H1 (cell line): ENCODE data around the gene POC1B. TPM values are rescaled to one million over a fixed set of nuclear protein-coding genes. Genes with fewer than 3 reads are reported as not detected.

Experiments
- CTCF ChIA-PET: fragments of 300-600 bp; sonication (Branson Sonifier 250); formaldehyde crosslinking; loops from one replicate; lab custom pipeline; 2021; ENCODE audit not compliant: partially characterized antibody; lab: Charles Lee
- POLR2A ChIA-PET: fragments of 300-600 bp; sonication (Branson Sonifier 250); formaldehyde crosslinking; loops from one replicate; lab custom pipeline; 2021; ENCODE audit warnings: inconsistent platforms; ENCODE audit not compliant: partially characterized antibody; lab: Charles Lee
- DNase-seq, 2 experiments: peaks; one replicate each; pipeline versions ENCODE4 v3.0.0 to v3.0.0-alpha.2; 2010 to 2022; ENCODE audit warnings: low spot score in 2 of 2, low read depth in 1 of 2, mixed read lengths in 1 of 2
- FAIRE-seq: peaks from 2 replicates; lab custom pipeline; 2011; peaks lifted over from hg19 to GRCh38; lab: Jason Lieb, UNC
- H2AFZ ChIP-seq: 2 replicates; pipeline ENCODE4 v1.8.1; 2012; ENCODE audit warnings: low read length, inconsistent platforms
- H2AK5ac ChIP-seq: 2 replicates; pipeline ENCODE4 v1.6.1; 2013; ENCODE audit warnings: low read depth, low read length
- H2BK120ac ChIP-seq: replicated peaks from 2 replicates; pipeline ENCODE3; 2013; ENCODE audit warnings: low read depth, low read length, inconsistent platforms
- H2BK12ac ChIP-seq: 2 replicates; pipeline ENCODE4 v1.6.1; 2013; ENCODE audit warnings: low read depth, low read length
- H2BK15ac ChIP-seq: 2 replicates; pipeline ENCODE4 v1.6.1; 2013; ENCODE audit warnings: low read length
- H2BK20ac ChIP-seq: 2 replicates; pipeline ENCODE4 v1.6.1; 2013; ENCODE audit warnings: low read length
- H2BK5ac ChIP-seq: 2 replicates; pipeline ENCODE4 v1.6.1; 2013; ENCODE audit warnings: low read depth, low read length
- H3K14ac ChIP-seq: 2 replicates; pipeline ENCODE4 v1.6.1; 2013; ENCODE audit warnings: inconsistent platforms; ENCODE audit not compliant: insufficient read length
- H3K18ac ChIP-seq: 2 replicates; pipeline ENCODE4 v1.6.1; 2013; ENCODE audit warnings: low read length; ENCODE audit errors: extremely low read depth
- H3K23ac ChIP-seq: 2 replicates; pipeline ENCODE4 v1.6.1; 2013; ENCODE audit warnings: inconsistent platforms; ENCODE audit not compliant: insufficient read length
- H3K23me2 ChIP-seq: 2 replicates; pipeline ENCODE4 v1.6.1; 2013; ENCODE audit warnings: low read depth, low read length
- H3K27ac ChIP-seq: 2 replicates; pipeline ENCODE4 v1.6.1; 2011; ENCODE audit warnings: low read depth, low read length, inconsistent platforms
- H3K27me3 ChIP-seq, 4 experiments: replicated peaks in 1 of 4; 1 replicate in 1 of 4; 2 replicates in 3 of 4; pipeline versions ENCODE4 v1.6.1 to v1.8.1; 2011 to 2013; ENCODE audit warnings: low read length in 3 of 4, mild to moderate bottlenecking in 3 of 4, inconsistent platforms in 2 of 4, mixed read lengths in 2 of 4, moderate library complexity in 1 of 4; ENCODE audit not compliant: control insufficient read depth in 3 of 4, insufficient read depth in 3 of 4; ENCODE audit errors: extremely low read depth in 1 of 4
- H3K36me3 ChIP-seq, 4 experiments: 2 replicates each; pipeline versions ENCODE4 v1.6.1 to v1.8.1; 2011 to 2013; ENCODE audit warnings: mild to moderate bottlenecking in 4 of 4, low read length in 3 of 4, moderate library complexity in 2 of 4, control low read depth in 1 of 4, inconsistent platforms in 1 of 4; ENCODE audit not compliant: insufficient read depth in 4 of 4, control insufficient read depth in 2 of 4
- H3K4ac ChIP-seq: replicated peaks from 2 replicates; pipeline ENCODE3; 2013; ENCODE audit warnings: low read length, low read depth, mixed read lengths, inconsistent platforms; ENCODE audit not compliant: insufficient read length
- H3K4me1 ChIP-seq, 4 experiments: replicated peaks in 1 of 4; 1 replicate in 1 of 4; 2 replicates in 3 of 4; pipeline versions ENCODE4 v1.6.1 to v1.8.1; 2011 to 2013; ENCODE audit warnings: low read length in 3 of 4, inconsistent platforms in 2 of 4, mixed read lengths in 1 of 4; ENCODE audit not compliant: insufficient read depth in 4 of 4, control insufficient read depth in 3 of 4
- H3K4me2 ChIP-seq, 2 experiments: 2 replicates each; pipeline versions ENCODE4 v1.6.1 to v1.8.1; 2011 to 2013; ENCODE audit warnings: low read depth in 2 of 2, low read length in 2 of 2, control low read depth in 1 of 2, inconsistent platforms in 1 of 2, mild to moderate bottlenecking in 1 of 2; ENCODE audit not compliant: insufficient read depth in 1 of 2
- H3K4me3 ChIP-seq, 4 experiments: fragments of 200-600, 300-600 bp in 1 of 4; sonication (generic), shearing (Covaris generic), sonication (Bioruptor Twin) in 1 of 4; 2 replicates each; pipeline versions ENCODE4 v1.5.1 to v1.8.1; 2011 to 2016; ENCODE audit warnings: low read length in 4 of 4, low read depth in 3 of 4, control low read depth in 2 of 4, inconsistent platforms in 2 of 4, mild to moderate bottlenecking in 2 of 4, mixed read lengths in 1 of 4, moderate library complexity in 1 of 4; ENCODE audit not compliant: insufficient read depth in 2 of 4; ENCODE audit errors: extremely low read depth in 1 of 4
- H3K56ac ChIP-seq: replicated peaks from 2 replicates; pipeline ENCODE3; 2013; ENCODE audit warnings: low read depth, mild to moderate bottlenecking, mixed read lengths, low read length, inconsistent platforms; ENCODE audit not compliant: insufficient read length
- H3K79me1 ChIP-seq: 2 replicates; pipeline ENCODE4 v1.6.1; 2013; ENCODE audit warnings: low read depth, low read length, control low read depth
- H3K79me2 ChIP-seq, 2 experiments: 2 replicates each; pipeline versions ENCODE4 v1.6.1 to v1.8.1; 2012 to 2013; ENCODE audit warnings: low read length in 2 of 2, mild to moderate bottlenecking in 2 of 2, inconsistent platforms in 1 of 2; ENCODE audit not compliant: insufficient read depth in 2 of 2, control insufficient read depth in 1 of 2
- H3K9ac ChIP-seq, 4 experiments: replicated peaks in 1 of 4; 1 replicate in 1 of 4; 2 replicates in 3 of 4; pipeline versions ENCODE4 v1.6.1 to v1.8.1; 2011 to 2013; ENCODE audit warnings: low read depth in 3 of 4, low read length in 3 of 4, control low read depth in 2 of 4, mild to moderate bottlenecking in 2 of 4, moderate library complexity in 2 of 4, inconsistent platforms in 1 of 4; ENCODE audit errors: extremely low read depth in 1 of 4
- H3K9me3 ChIP-seq, 2 experiments: 2 replicates each; pipeline versions ENCODE4 v1.6.1 to v1.8.1; 2012 to 2013; ENCODE audit warnings: mild to moderate bottlenecking in 2 of 2, moderate library complexity in 2 of 2, control low read depth in 1 of 2, inconsistent platforms in 1 of 2, low read depth in 1 of 2, low read length in 1 of 2, mixed read lengths in 1 of 2; ENCODE audit not compliant: insufficient read depth in 2 of 2
- H4K20me1 ChIP-seq, 2 experiments: replicated peaks in 1 of 2; 2 replicates each; pipeline versions ENCODE3 to v1.8.1; 2011 to 2013; ENCODE audit warnings: inconsistent platforms in 2 of 2, low read length in 2 of 2, mild to moderate bottlenecking in 1 of 2; ENCODE audit not compliant: insufficient read depth in 2 of 2, control insufficient read depth in 1 of 2
- H4K5ac ChIP-seq: 2 replicates; pipeline ENCODE4 v1.6.1; 2013; ENCODE audit warnings: low read length, low read depth, mixed read lengths, inconsistent platforms; ENCODE audit not compliant: insufficient read length
- H4K8ac ChIP-seq: 2 replicates; pipeline ENCODE4 v1.8.0; 2013; ENCODE audit warnings: mild to moderate bottlenecking, moderate library complexity, low read length, inconsistent platforms; ENCODE audit not compliant: insufficient read depth; ENCODE audit errors: extremely low read depth
- H4K91ac ChIP-seq: replicated peaks from 2 replicates; pipeline ENCODE3; 2013; ENCODE audit warnings: low read length, mixed read lengths, inconsistent platforms; ENCODE audit not compliant: insufficient read length
- WGBS, 2 experiments: shearing (Covaris generic) in 1 of 2; methylation state at CpG; one replicate each; pipeline versions ENCODE4 v1.1.6 to v1.1.7; 2013 to 2015; ENCODE audit warnings: low lambda C conversion rate in 2 of 2, mixed read lengths in 2 of 2, inconsistent platforms in 1 of 2, low coverage in 1 of 2, missing lambda C conversion rate in 1 of 2; ENCODE audit not compliant: insufficient replicate concordance in 2 of 2, insufficient coverage in 1 of 2, insufficient read length in 1 of 2; ENCODE audit errors: extremely low coverage in 1 of 2, missing lambda C conversion rate in 1 of 2; 5-methylcytosine and 5-hydroxymethylcytosine counted together
- polyA plus RNA-seq, 7 experiments: library from polyadenylated mRNA; depleted of rRNA in 3 of 7; stranded (reverse) in 5 of 7; unstranded in 2 of 7; fragments of >200 nt in 5 of 7; fragments of 200-250 nt in 2 of 7; gene quantifications; 1 replicate in 5 of 7; 2 replicates in 1 of 7; 4 replicates in 1 of 7; pipeline versions ENCODE4 v1.2.1 to v1.2.3, GENCODE V29; 2011 to 2013; ENCODE audit warnings: missing spikeins in 2 of 7, mixed read lengths in 2 of 7
- total RNA-seq: library from RNA; stranded (reverse); fragmentation: NEBNext Ultra II Directional; extraction: Animal tissue kit (Norgen Biotek cat#: 25700); gene quantifications from 2 replicates; pipeline ENCODE4 v1.2.1, GENCODE V29; 2021

POC1B gene
- total and polyA plus RNA-seq, 2 of the 8 experiments (the other 6 are each of a cell fraction or from before 2014, with no cell fraction given) = 7.5 to 16.3 TPM

DNA sequence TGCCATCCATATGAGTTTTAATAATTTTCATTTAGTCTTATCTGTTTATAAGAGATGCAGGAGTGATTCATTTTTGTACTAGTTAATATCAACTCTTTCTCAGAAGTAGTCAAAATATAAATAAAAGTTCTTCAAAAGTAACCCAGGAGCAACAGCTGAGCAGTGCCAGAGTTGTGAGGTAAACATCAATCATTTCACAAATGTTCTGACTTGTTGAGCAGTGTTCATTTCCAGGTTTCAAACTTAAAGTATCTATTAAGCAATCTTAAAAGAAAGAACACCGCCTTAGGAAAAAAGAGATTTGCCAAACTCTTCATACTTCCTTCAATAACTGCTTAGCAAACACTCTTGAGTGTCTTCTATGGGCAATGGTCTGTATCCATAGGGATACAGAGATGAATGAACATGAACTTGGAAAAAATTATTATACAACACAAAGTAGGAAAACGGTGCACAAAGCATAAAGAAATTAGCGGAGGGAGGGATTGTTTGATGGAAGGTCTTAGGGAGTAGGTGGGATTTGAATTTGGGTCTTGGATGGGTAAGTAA is 41.9 kb upstream of the POC1B start:
- no peak overlapping the region for H3K4me3 ChIP-seq
- no peak overlapping the region for H2BK12ac ChIP-seq
- H3K79me1 ChIP-seq = no peaks in the 10 kb centered on the region
- POLR2A ChIA-PET = no interaction called here
- no peak overlapping the region for H3K4me2 ChIP-seq
- no peak overlapping the region for H3K56ac ChIP-seq
- no peaks in the 10 kb centered on the region; the same call in 1 of the 2 replicates for H3K23me2 ChIP-seq
- no peak overlapping the region for H2BK15ac ChIP-seq
- H2BK120ac ChIP-seq = no peak overlapping the region
- H3K9ac ChIP-seq = no peak overlapping the region
- H3K18ac ChIP-seq = no peak overlapping the region
- FAIRE-seq = no peak
- H3K27ac ChIP-seq = no peak overlapping the region
- H4K5ac ChIP-seq = no peak overlapping the region
- H3K9me3 ChIP-seq = no peaks in the 10 kb centered on the region
- H3K23ac ChIP-seq = no peak overlapping the region
- no peaks in the 10 kb centered on the region for H3K79me2 ChIP-seq
- 95 to 100% methylated on average over 1 to 3 of the region's 3 CpGs for WGBS, 2 experiments
- H3K14ac ChIP-seq = no peak overlapping the region
- no peak overlapping the region for H2BK20ac ChIP-seq
- H4K8ac ChIP-seq = no peak overlapping the region
- no peak overlapping the region for H2AK5ac ChIP-seq
- H3K36me3 ChIP-seq = no peaks in the 10 kb centered on the region
- CTCF ChIA-PET = no interaction called here
- H2BK5ac ChIP-seq = no peak overlapping the region
- no peak overlapping the region for H2AFZ ChIP-seq
- H3K27me3 ChIP-seq = no peaks in the 10 kb centered on the region
- DNase-seq = no peak
- H3K4ac ChIP-seq = no peak overlapping the region
- H4K20me1 ChIP-seq = no peaks in the 10 kb centered on the region
- no peak overlapping the region for H4K91ac ChIP-seq
- no peaks in the 10 kb centered on the region for H3K4me1 ChIP-seq
